Subcutaneous abdominal adipose tissue (tissue), 5 donors: ENCODE measurements around the gene PDGFB.

ENCODE experiments used
- H3K27ac ChIP-seq: one replicate; pipeline ENCODE4 v1.7.0; 2013; ENCODE audit warnings: low read depth, mild to moderate bottlenecking, inconsistent platforms, low read length, moderate library complexity
- H3K27me3 ChIP-seq, 5 donors: one replicate each; pipeline ENCODE4 v1.7.0; 2013; ENCODE audit warnings: low read length in 5 of 5, inconsistent platforms in 1 of 5; ENCODE audit not compliant: control insufficient read depth in 5 of 5, insufficient read depth in 4 of 5
- H3K36me3 ChIP-seq, 5 donors: one replicate each; pipeline ENCODE4 v1.7.0; 2013; ENCODE audit warnings: low read length in 5 of 5; ENCODE audit not compliant: control insufficient read depth in 5 of 5, insufficient read depth in 5 of 5
- H3K4me1 ChIP-seq, 5 donors: one replicate each; pipeline ENCODE4 v1.7.0; 2013; ENCODE audit warnings: low read length in 5 of 5, mild to moderate bottlenecking in 3 of 5, moderate library complexity in 1 of 5; ENCODE audit not compliant: control insufficient read depth in 5 of 5, insufficient read depth in 5 of 5
- H3K4me3 ChIP-seq, 5 donors: one replicate each; pipeline ENCODE4 v1.7.0; 2013; ENCODE audit warnings: low read length in 5 of 5, low read depth in 1 of 5
- H3K9ac ChIP-seq, 5 donors: one replicate each; pipeline ENCODE4 v1.7.0; 2013; ENCODE audit warnings: low read length in 5 of 5, mild to moderate bottlenecking in 4 of 5, moderate library complexity in 3 of 5
- H3K9me3 ChIP-seq, 5 donors: one replicate each; pipeline ENCODE4 v1.7.0; 2013; ENCODE audit warnings: low read length in 5 of 5; ENCODE audit not compliant: control insufficient read depth in 5 of 5
- donor health status: healthy.
- donor health status: healthy.
- donor health status: healthy.
- donor health status: healthy.
- donor health status: healthy.

Gene PDGFB

DNA sequence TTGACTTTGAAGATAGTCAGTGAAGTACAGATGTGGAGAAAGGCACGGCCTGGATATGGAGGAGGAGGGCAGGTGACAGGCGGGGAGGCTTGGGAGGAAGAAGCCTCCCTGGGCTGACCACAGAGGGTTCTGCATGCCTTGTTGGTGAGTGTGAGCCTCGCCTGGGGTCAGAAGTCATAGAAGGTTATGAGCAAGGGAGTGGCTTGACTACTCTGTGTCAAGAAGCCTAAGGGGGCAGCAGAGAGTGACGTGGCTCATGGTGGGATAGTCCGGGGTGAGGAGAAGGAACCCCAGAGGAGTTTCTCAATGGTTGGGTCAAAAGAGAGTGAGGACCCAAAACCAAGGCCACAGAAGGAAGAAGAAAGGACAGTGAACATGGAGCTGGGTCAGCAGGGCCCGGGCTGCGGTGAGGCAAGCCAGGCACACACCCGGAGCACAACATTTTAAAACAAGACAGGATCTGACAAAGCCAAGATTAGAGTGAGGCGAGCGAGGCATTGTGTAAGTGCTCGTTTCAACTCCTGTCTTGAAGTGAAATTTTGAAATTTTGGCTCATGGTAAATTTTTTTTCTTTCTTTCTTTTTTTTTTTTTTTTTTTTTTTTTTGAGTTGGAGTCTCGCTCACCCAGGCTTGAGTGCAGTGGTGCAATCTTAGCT lies 31.9 kb downstream of the PDGFB start:
- Histone ChIP-seq H3K9ac (no peak overlapping the region), H3K9me3 (no peaks in the 10 kb centered on the region), H3K27me3 (peaks cover 0 to 10% (median 8%) of the 10 kb centered on the region in 5 donors), H3K4me1 (peaks cover 0 to under 1% (median 0%) of the 10 kb centered on the region in 5 donors), H3K4me3 (no peak overlapping the region), H3K36me3 (peaks cover 0 to 17% (median 7%) of the 10 kb centered on the region in 5 donors), H3K27ac (no peak overlapping the region)

DNA sequence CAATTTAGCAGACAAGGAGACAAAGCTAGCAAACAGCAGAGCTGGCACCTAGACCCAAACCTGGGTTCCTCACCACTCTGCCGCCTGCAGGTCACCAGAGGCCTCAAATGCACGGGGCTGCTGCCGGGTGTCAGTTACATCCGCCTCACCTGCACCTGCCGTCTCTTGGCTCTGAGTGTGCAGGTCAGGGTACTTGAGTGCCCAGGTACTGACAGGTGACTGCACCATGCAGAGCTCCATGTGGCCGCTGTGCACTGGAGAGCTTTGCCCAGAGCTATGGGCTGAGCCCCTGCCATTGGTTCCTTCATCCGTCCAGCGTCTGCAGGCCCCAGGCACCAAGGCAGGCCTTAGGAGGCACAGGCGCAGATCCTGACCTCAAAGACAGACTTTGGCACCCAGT lies 35.0 kb downstream of the PDGFB start:
- H3K27me3 ChIP-seq: peaks cover 0 to 8% (median under 1%) of the 10 kb centered on the region in 5 donors

DNA sequence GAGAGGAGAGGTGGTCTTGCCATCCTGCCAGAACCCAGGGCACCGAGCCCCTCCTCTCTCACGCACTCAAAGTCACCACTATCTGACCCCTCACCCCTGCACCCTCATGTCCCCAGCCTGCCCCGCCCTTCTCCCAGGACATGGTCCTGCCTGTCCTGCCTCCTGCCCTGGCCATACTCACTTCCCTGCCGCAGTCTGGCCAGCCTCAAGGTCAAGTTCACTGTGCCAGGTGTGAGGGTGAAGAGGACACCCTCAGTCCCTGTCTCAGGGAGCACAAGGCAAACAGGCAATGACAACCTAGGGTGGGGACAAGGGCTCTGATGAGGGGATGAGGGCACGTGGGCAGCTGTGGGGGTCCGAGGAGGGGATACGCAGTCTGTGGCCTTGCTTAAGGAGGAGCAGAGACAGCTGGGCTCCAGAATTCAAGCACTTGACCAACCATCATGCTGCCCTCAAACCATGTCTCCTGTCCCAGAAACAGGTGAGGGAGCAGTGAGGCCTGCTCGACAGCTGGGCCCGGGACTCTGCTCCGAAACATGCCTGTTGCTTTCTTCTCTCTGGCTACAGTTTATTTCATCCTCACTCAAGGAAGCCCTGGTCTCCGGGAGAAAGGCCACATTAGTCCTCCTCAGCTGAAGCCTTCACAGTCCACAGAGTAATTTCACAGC lies 36.6 kb downstream of the PDGFB start:
- Histone ChIP-seq H3K9ac (no peak overlapping the region), H3K4me3 (no peak overlapping the region), H3K27me3 (no peaks in the 10 kb centered on the region)

More for the DNA sequence above, 35.0 kb downstream of the PDGFB start:
- Histone ChIP-seq H3K4me1 (peaks cover 0 to 21% (median 0%) of the 10 kb centered on the region in 5 donors), H3K9me3 (no peaks in the 10 kb centered on the region), H3K9ac (no peak overlapping the region), H3K27ac (no peak overlapping the region), H3K36me3 (peaks cover 0 to 16% (median 7%) of the 10 kb centered on the region in 5 donors), H3K4me3 (no peak overlapping the region)

DNA sequence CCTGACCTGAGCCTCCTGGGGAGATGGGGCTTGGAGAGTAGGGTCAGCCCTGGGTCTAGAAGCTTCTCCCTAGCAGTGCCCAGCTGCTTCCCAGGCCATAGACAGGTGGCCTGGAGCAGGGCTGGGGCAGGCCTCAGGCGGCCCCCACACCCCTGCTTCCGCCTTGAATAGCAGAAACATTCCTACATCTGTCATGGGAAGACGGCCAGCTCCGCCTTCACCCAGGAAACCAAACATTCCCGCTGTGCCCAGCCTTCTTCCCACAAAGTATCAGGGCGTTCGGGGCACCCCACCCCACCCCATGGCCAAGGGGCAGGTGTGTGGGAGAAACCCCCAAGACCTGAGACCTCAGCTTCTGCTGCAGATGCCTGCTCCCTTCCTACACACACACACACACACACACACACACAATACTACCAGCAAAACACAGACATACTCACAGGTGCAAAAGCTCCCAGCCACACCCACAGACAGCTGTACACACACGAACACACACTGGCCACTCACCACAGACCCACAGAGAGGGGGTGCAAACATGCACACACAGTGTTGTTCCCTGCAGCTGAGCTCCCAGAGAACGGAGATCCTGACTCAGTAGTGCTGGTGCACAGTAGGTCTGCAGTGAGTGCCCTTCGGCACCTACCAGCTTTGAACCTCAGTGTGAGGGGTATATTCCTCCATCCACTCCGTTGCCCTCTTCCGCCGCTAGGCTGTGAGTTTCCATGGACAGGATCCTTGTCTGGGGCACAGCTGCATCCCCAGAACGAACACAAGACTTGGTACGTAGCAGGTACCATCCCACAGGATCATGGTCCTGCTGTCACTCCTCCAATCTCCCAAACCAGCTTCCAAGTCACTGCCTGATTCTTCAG lies 37.4 kb downstream of the PDGFB start:
- Histone ChIP-seq H3K4me1 (peaks cover 0 to 30% (median 3%) of the 10 kb centered on the region in 5 donors), H3K27ac (no peak overlapping the region), H3K9ac (peak overlapping the region in 1 of 5 donors; percentile 43), H3K36me3 (no peaks in the 10 kb centered on the region), H3K4me3 (no peak overlapping the region), H3K27me3 (no peaks in the 10 kb centered on the region), H3K9me3 (no peaks in the 10 kb centered on the region)

More for the DNA sequence above, 36.6 kb downstream of the PDGFB start:
- H3K9me3 ChIP-seq: no peaks in the 10 kb centered on the region
- H3K4me1 ChIP-seq: peaks cover 0 to 23% (median under 1%) of the 10 kb centered on the region in 5 donors
- H3K36me3 ChIP-seq: peaks cover 0 to 5% (median 0%) of the 10 kb centered on the region in 5 donors
- H3K27ac ChIP-seq: no peak overlapping the region

DNA sequence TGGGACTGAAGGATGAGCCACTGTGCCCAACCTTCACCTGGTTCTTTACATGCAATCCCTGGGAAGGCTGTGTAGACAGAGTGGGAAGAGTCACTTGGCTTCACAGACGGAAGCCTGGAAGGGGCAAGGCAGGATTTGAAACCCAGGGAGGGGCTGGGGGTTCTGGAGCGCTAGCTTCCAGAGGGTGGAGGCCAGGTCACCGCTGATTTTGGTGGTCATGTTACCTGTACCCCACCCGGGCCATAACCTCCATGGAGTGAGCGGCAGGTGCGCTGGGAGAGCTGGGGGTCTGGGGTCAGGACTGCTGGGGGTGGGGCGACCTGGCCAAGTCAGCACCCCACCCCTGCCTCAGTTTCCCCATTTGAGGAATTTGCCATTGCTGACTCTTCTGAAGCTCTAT lies 38.3 kb downstream of the PDGFB start:
- no peaks in the 10 kb centered on the region for H3K9me3 ChIP-seq
- H3K36me3 ChIP-seq: no peaks in the 10 kb centered on the region
- no peak overlapping the region for H3K4me3 ChIP-seq
- H3K27ac ChIP-seq: no peak overlapping the region
- H3K27me3 ChIP-seq: no peaks in the 10 kb centered on the region
- H3K9ac ChIP-seq: no peak overlapping the region
- H3K4me1 ChIP-seq: peaks cover 0 to 31% (median 3%) of the 10 kb centered on the region in 5 donors

DNA sequence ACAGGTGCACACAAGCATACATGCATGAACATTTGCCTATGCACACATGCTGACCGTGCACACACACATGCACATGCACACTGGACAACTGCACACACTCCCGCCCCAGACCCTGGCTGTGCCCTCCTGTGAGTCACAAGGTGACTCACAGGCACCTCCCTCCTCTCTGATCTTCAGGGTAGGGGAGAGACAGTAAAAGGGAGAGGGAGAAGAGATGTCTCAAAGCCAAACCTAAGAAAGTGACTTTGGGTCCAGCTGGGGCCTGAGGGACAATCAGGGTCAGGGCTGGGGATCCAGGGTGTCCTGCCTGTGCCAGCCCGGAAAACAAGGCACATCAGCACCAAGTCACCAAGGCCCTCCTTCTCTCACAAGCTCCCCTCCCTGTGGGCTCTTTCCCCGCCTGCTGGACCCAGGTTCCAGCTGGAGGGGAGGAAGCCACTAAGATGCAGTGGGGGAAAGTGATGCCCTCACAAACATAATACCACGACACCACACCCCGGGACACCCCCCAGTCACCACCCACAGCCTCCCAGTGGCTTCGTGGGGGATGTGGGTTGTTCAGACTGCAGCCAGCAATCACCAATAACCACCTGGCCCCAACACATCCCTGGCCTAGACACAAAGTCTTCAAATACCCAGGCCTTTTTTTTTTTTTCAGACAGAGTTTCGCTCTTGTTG lies 39.3 kb downstream of the PDGFB start:
- Histone ChIP-seq H3K9ac (no peak overlapping the region), H3K4me3 (no peak overlapping the region), H3K4me1 (peaks cover 0 to 31% (median 3%) of the 10 kb centered on the region in 5 donors), H3K36me3 (no peaks in the 10 kb centered on the region), H3K27ac (no peak overlapping the region), H3K27me3 (no peaks in the 10 kb centered on the region), H3K9me3 (no peaks in the 10 kb centered on the region)

DNA sequence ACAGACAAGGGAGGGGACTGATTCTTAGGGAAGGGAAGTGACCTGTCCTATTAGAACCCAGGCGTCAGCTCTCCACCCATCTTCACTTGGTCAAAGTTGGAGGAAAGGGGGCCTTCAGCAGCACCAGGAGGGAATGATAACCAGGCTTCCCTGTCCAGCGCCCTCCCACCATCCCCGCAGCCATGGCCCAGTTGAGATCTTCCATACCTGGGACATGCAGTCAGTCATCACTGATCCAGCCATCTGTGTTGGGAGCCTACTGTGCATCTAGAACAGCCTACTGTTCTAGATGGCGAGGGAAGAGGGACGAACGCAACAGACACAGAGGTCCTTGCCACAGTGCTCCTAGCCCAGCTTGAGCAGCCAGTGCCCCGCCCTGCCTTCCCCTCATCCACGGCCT lies 40.6 kb downstream of the PDGFB start:
- H3K4me3 ChIP-seq: no peak overlapping the region
- no peak overlapping the region for H3K9ac ChIP-seq
- H3K9me3 ChIP-seq: no peaks in the 10 kb centered on the region
- H3K4me1 ChIP-seq: peaks cover 0 to 31% (median 3%) of the 10 kb centered on the region in 5 donors
- no peak overlapping the region for H3K27ac ChIP-seq
- H3K36me3 ChIP-seq: no peaks in the 10 kb centered on the region
- no peaks in the 10 kb centered on the region for H3K27me3 ChIP-seq

DNA sequence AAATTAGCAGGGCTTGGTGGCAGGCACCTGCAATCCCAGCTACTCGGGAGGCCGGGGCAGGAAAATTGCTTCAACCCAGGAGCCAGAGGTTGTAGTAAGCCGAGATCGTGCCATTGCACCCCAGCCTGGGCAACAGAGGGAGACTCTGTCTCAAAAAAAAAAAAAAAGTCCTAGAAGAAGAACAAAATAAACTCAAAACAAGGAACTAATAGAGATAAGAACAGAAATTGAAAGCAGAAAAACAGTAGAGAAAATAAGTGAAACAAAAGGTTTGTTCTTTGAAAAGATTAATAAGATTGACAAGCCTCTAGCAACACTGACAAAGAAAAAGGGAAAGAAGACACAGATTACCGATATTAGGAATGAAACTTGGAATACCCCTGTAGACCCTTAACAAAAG lies 47.2 kb downstream of the PDGFB start:
- H3K4me1 ChIP-seq: peaks cover 0 to 6% (median 0%) of the 10 kb centered on the region in 5 donors
- peaks cover 0 to 3% (median 0%) of the 10 kb centered on the region in 5 donors for H3K27me3 ChIP-seq
- no peak overlapping the region for H3K9ac ChIP-seq
- H3K36me3 ChIP-seq: no peaks in the 10 kb centered on the region
- no peak overlapping the region for H3K27ac ChIP-seq
- no peak overlapping the region for H3K4me3 ChIP-seq
- peaks cover 0 to 10% (median 3%) of the 10 kb centered on the region in 5 donors for H3K9me3 ChIP-seq

DNA sequence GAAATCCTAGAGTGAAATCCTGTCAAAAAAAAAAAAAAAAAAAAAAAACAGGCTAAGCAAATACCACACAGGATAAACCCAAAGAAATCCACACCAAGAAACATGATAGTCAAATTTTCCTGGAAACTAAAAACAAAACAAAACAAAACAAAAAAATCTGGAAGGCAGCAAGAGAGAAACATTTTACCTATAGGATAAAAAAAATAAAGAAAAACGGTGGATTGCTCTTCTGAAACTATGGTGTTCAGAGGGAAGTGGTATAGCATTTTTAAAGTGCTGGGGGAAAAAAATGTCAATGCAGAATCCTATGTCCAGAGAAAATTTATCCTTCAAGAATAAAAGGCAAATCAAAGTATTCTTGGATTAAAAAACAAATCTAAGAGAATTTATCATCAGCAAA lies 50.7 kb downstream of the PDGFB start:
- Histone ChIP-seq H3K27me3 (peaks cover 0 to 7% (median 0%) of the 10 kb centered on the region in 5 donors), H3K4me3 (no peak overlapping the region), H3K36me3 (no peaks in the 10 kb centered on the region), H3K9ac (no peak overlapping the region), H3K4me1 (no peaks in the 10 kb centered on the region), H3K27ac (no peak overlapping the region), H3K9me3 (peaks cover 0 to 10% (median 3%) of the 10 kb centered on the region in 5 donors)
